Measurements from ENCODE around the gene CMPK2. TPM values are rescaled to one million over a fixed set of nuclear protein-coding genes. Genes with fewer than 3 reads are reported as not detected.
A peak's percentile ranks its signal among the peaks of the same experiment; 100 is the strongest.

The CMPK2 gene
- total and polyA plus RNA-seq, 9 of the 15 experiments (the other 6 are each of a cell fraction or from before 2014, with no cell fraction given), result 2.6 to 10.5 (median 5.0) TPM

DNA sequence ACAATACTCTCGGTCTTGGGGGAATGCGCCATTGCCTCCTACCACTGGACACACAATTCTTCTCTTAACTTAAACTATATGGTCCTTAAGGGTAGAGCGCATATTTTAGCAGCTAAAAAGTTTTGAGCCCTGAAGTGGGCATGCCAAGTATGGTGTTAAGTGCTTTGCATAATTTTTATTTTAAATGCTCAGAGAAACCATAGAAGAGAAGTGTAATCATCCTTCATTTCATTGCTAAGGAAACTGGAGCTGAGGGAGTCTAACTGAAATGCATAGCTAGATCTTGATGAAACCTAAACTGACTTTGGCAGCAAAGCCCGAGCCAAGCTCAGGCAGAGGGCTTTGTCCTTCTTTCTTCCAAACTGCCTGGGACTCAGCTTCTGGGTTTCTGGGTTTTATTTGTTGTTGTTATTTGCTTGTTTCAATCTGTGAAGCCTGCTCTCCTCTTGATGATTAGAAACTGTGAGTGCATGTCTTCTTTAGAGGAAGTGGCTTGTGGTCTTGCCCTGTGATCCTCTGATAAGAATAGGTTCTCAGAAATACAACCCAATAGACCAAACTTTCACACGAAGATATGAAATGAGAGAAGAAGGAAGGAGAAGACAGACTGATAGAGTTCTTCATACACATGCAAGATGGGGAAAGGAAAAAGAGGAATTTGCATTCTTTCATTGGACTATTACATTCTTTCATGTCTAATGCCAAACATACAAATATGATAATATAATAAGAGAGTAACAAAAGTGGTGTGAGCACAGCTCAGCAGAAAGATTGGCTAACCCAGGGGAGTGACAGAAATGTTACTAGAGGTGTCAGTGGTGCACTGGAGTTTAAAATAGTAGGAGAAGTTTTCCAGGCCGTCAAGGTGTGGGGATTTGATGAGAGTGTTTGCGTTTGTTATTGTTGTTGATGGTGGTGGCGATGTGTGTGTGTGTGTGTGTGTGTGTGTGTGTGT lies 44.0 kb upstream of the CMPK2 start (continued):
- TF ChIP-seq, protein P1, sequence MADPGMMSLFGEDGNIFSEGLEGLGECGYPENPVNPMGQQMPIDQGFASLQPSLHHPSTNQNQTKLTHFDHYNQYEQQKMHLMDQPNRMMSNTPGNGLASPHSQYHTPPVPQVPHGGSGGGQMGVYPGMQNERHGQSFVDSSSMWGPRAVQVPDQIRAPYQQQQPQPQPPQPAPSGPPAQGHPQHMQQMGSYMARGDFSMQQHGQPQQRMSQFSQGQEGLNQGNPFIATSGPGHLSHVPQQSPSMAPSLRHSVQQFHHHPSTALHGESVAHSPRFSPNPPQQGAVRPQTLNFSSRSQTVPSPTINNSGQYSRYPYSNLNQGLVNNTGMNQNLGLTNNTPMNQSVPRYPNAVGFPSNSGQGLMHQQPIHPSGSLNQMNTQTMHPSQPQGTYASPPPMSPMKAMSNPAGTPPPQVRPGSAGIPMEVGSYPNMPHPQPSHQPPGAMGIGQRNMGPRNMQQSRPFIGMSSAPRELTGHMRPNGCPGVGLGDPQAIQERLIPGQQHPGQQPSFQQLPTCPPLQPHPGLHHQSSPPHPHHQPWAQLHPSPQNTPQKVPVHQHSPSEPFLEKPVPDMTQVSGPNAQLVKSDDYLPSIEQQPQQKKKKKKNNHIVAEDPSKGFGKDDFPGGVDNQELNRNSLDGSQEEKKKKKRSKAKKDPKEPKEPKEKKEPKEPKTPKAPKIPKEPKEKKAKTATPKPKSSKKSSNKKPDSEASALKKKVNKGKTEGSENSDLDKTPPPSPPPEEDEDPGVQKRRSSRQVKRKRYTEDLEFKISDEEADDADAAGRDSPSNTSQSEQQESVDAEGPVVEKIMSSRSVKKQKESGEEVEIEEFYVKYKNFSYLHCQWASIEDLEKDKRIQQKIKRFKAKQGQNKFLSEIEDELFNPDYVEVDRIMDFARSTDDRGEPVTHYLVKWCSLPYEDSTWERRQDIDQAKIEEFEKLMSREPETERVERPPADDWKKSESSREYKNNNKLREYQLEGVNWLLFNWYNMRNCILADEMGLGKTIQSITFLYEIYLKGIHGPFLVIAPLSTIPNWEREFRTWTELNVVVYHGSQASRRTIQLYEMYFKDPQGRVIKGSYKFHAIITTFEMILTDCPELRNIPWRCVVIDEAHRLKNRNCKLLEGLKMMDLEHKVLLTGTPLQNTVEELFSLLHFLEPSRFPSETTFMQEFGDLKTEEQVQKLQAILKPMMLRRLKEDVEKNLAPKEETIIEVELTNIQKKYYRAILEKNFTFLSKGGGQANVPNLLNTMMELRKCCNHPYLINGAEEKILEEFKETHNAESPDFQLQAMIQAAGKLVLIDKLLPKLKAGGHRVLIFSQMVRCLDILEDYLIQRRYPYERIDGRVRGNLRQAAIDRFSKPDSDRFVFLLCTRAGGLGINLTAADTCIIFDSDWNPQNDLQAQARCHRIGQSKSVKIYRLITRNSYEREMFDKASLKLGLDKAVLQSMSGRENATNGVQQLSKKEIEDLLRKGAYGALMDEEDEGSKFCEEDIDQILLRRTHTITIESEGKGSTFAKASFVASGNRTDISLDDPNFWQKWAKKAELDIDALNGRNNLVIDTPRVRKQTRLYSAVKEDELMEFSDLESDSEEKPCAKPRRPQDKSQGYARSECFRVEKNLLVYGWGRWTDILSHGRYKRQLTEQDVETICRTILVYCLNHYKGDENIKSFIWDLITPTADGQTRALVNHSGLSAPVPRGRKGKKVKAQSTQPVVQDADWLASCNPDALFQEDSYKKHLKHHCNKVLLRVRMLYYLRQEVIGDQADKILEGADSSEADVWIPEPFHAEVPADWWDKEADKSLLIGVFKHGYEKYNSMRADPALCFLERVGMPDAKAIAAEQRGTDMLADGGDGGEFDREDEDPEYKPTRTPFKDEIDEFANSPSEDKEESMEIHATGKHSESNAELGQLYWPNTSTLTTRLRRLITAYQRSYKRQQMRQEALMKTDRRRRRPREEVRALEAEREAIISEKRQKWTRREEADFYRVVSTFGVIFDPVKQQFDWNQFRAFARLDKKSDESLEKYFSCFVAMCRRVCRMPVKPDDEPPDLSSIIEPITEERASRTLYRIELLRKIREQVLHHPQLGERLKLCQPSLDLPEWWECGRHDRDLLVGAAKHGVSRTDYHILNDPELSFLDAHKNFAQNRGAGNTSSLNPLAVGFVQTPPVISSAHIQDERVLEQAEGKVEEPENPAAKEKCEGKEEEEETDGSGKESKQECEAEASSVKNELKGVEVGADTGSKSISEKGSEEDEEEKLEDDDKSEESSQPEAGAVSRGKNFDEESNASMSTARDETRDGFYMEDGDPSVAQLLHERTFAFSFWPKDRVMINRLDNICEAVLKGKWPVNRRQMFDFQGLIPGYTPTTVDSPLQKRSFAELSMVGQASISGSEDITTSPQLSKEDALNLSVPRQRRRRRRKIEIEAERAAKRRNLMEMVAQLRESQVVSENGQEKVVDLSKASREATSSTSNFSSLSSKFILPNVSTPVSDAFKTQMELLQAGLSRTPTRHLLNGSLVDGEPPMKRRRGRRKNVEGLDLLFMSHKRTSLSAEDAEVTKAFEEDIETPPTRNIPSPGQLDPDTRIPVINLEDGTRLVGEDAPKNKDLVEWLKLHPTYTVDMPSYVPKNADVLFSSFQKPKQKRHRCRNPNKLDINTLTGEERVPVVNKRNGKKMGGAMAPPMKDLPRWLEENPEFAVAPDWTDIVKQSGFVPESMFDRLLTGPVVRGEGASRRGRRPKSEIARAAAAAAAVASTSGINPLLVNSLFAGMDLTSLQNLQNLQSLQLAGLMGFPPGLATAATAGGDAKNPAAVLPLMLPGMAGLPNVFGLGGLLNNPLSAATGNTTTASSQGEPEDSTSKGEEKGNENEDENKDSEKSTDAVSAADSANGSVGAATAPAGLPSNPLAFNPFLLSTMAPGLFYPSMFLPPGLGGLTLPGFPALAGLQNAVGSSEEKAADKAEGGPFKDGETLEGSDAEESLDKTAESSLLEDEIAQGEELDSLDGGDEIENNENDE (IDR thresholded peaks at IDR 0.05; ENCODE audit: low read depth, low read length), result no peak
- TF ChIP-seq XRCC5 (IDR thresholded peaks at IDR 0.05; ENCODE audit: low read depth, low read length), result no peak
- TF ChIP-seq RAD51 (IDR thresholded peaks at IDR 0.05; ENCODE audit: borderline replicate concordance, low read depth), result no peak
- TF ChIP-seq, protein P2, sequence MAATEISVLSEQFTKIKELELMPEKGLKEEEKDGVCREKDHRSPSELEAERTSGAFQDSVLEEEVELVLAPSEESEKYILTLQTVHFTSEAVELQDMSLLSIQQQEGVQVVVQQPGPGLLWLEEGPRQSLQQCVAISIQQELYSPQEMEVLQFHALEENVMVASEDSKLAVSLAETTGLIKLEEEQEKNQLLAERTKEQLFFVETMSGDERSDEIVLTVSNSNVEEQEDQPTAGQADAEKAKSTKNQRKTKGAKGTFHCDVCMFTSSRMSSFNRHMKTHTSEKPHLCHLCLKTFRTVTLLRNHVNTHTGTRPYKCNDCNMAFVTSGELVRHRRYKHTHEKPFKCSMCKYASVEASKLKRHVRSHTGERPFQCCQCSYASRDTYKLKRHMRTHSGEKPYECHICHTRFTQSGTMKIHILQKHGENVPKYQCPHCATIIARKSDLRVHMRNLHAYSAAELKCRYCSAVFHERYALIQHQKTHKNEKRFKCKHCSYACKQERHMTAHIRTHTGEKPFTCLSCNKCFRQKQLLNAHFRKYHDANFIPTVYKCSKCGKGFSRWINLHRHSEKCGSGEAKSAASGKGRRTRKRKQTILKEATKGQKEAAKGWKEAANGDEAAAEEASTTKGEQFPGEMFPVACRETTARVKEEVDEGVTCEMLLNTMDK (IDR thresholded peaks at IDR 0.05; ENCODE audit: borderline replicate concordance, insufficient read depth, low read depth, low read length, poor library complexity, severe bottlenecking), result no peak
- TF ChIP-seq WHSC1 (IDR thresholded peaks at IDR 0.05; ENCODE audit: low read length), result no peak
- no peak for TF ChIP-seq ZNF212 (CRISPR knock-in tag; IDR thresholded peaks at IDR 0.05)
- no peak for TF ChIP-seq ZNF324 (CRISPR knock-in tag; IDR thresholded peaks at IDR 0.05)
- TF ChIP-seq ZBED1 (IDR thresholded peaks at IDR 0.05), result 0 out of 2 replicates have a peak, but pooled peaks have one; percentile 54
- peak; percentile 53; the same call in 1 of the 2 replicates for TF ChIP-seq MYC (IDR thresholded peaks at IDR 0.05; ENCODE audit: low read depth, low read length)
- TF ChIP-seq MYC (CRISPR knock-in tag; IDR thresholded peaks at IDR 0.05; ENCODE audit: borderline replicate concordance, low read depth), result no peak
- no peak for TF ChIP-seq ZNF408 (CRISPR knock-in tag; IDR thresholded peaks at IDR 0.05; ENCODE audit: low read depth)
- no peak for TF ChIP-seq CBFB (CRISPR knock-in tag; IDR thresholded peaks at IDR 0.05)
- TF ChIP-seq PRMT5 (CRISPR knock-in tag; IDR thresholded peaks at IDR 0.05), result no peak
- no peak for TF ChIP-seq HLTF (IDR thresholded peaks at IDR 0.05)
- no peak for TF ChIP-seq ZNF445 (CRISPR knock-in tag; IDR thresholded peaks at IDR 0.05; ENCODE audit: low read depth)

All from K562 (cell line).